ENCODE data around the gene IL1A.

IL1A gene

GRCh38 chr2:112798979-112799975 is 15.0 kb upstream of the IL1A start:
- TF ChIP-seq CTCF (IDR thresholded peaks at IDR 0.05; ENCODE audit: low read depth, low read length): no peak
- no peak overlapping the region for H3K4me3 ChIP-seq (ENCODE audit: low read depth, low read length)
- in situ Hi-C loops (cut with HindIII; ENCODE audit: low sequenced_read_pairs): no loop called here
- DNase-seq (ENCODE audit: low read depth, low spot score): no peak

GRCh38 chr2:112796486-112796885 is 12.2 kb upstream of the IL1A start:
- in situ Hi-C loops (cut with HindIII; ENCODE audit: low sequenced_read_pairs): no loop called here
- H3K4me3 ChIP-seq (ENCODE audit: low read depth, low read length): no peak overlapping the region
- DNase-seq (ENCODE audit: low read depth, low spot score): no peak
- no peak for TF ChIP-seq CTCF (IDR thresholded peaks at IDR 0.05; ENCODE audit: low read depth, low read length)

DNA sequence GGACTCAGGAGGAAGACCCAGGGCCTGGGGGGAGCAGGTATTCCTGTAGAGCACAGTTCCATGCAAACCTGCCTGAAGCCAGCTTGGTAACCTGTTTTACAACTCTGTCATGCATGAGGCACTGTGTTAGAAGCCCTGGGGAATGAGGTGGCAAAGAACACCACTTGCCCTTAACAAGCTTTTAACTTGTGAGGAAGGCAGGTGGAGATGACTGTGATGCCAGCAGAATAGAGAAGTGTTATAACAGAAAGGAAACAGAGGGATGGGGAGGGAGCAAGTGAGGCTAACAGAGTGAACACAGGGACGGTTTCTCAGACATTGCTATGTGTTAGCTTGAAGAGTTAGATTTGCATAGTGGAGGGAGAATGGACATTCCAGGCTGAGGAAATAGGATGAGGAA is 11.5 kb upstream of the IL1A start:
- DNase-seq (ENCODE audit: low read depth, low spot score): no peak
- in situ Hi-C loops (cut with HindIII; ENCODE audit: low sequenced_read_pairs): no loop called here
- no peak overlapping the region for H3K4me3 ChIP-seq (ENCODE audit: low read depth, low read length)
- TF ChIP-seq CTCF (IDR thresholded peaks at IDR 0.05; ENCODE audit: low read depth, low read length): no peak

GRCh38 chr2:112794841-112795240 is 10.5 kb upstream of the IL1A start:
- no peak for DNase-seq (ENCODE audit: low read depth, low spot score)
- no peak overlapping the region for H3K4me3 ChIP-seq (ENCODE audit: low read depth, low read length)
- TF ChIP-seq CTCF (IDR thresholded peaks at IDR 0.05; ENCODE audit: low read depth, low read length): no peak
- in situ Hi-C loops (cut with HindIII; ENCODE audit: low sequenced_read_pairs): no loop called here

DNA sequence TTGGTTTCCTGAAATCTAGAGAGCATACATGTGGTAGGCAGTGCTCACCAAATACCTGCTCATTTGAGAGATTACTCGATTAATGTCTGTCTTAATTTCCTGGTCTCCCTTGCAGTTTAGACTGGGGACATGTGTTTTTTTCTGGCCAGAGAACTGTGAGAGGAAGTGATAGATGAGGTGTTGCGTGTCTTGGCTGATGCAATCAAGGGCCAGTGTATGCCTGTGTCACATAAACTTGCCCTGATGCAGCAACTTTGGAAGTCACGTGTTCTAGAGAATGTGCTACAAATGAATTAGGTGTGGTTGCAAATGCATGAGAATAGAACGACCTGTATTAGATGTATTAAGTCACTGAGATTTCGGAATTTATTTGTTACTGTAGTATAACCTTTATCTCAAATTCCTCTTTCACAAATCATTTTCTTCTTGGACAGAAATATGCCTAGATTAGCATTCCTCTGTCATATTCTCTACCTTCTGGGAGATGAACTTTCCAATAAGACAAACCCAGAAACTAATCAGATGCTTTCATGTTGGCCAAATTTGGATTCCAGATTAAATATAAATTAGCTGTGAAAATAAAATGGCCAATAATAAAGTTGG is 9.9 kb upstream of the IL1A start:
- H3K4me3 ChIP-seq (ENCODE audit: low read depth, low read length): no peak overlapping the region
- TF ChIP-seq CTCF (IDR thresholded peaks at IDR 0.05; ENCODE audit: low read depth, low read length): no peak
- in situ Hi-C loops (cut with HindIII; ENCODE audit: low sequenced_read_pairs): no loop called here
- peak; percentile 63 for DNase-seq (ENCODE audit: low read depth, low spot score)

DNA sequence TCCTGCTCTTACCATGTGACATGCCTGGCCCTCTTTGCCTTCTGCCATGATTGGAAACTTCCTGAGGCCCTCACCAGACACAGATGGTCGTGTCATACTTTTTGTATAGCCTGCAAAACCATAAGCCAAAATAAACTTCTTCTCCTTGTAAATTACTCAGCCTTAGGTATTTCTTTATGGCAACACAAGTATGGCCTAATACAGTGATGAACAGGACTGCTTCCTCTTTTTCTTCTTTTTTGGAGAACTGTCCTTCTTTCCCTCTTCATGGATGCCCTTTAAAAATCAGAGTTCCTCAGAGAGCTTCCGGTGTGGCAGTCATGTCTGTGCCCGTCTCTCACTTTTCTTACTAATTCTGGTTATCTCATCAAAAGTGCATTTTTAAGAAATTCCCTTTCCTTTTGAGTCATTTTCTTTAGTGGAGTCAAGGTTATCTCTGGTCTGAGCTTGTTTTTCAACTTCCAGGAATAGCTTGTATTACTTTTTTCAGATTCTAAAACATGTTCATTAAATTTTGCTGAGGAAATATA is 9.2 kb upstream of the IL1A start:
- no peak overlapping the region for H3K4me3 ChIP-seq (ENCODE audit: low read depth, low read length)
- in situ Hi-C loops (cut with HindIII; ENCODE audit: low sequenced_read_pairs): no loop called here
- no peak for TF ChIP-seq CTCF (IDR thresholded peaks at IDR 0.05; ENCODE audit: low read depth, low read length)
- DNase-seq (ENCODE audit: low read depth, low spot score): peak; percentile 7

Measured in astrocyte of the spinal cord (primary cell).